IMR-90 (cell line): ENCODE measurements around the gene COPZ2. TPM values are rescaled to one million over a fixed set of nuclear protein-coding genes. Genes with fewer than 3 reads are reported as not detected.

Experiments used
- ATAC-seq: fragments of 200-7000 bp; cut with Tn5 transposase; 2 replicates; pipeline ENCODE4 v1.9.1; 2020; ENCODE audit warnings: low read depth, mild to moderate bottlenecking, moderate library complexity
- BruUV-seq: library from RNA; stranded (reverse); fragments of 400-500 nt; replicated peaks from 2 replicates; lab custom pipeline; 2021; lab: Mats Ljungman, UMichigan
- CTCF ChIA-PET: fragments of 300-600 bp; formaldehyde crosslinking; extraction: SDS; loops from one replicate; lab custom pipeline; 2021; ENCODE audit warnings: antibody characterized with exemption; lab: Yijun Ruan, JAX
- POLR2A ChIA-PET: fragments of 300-600 bp; sonication (Branson Sonifier 250); formaldehyde crosslinking; loops from one replicate; lab custom pipeline; 2022; ENCODE audit warnings: antibody characterized with exemption; ENCODE audit not compliant: unreplicated experiment; lab: Charles Lee
- DNase-seq: peaks from one replicate; pipeline ENCODE4 v3.0.0; 2013
- H2AFZ ChIP-seq: replicated peaks from 2 replicates; pipeline ENCODE3; 2013; ENCODE audit warnings: low read length, mild to moderate bottlenecking; ENCODE audit not compliant: poor library complexity
- H2AK5ac ChIP-seq: 2 replicates; pipeline ENCODE4 v1.6.1; 2013; ENCODE audit warnings: low read depth, low read length, inconsistent platforms
- H2AK9ac ChIP-seq: replicated peaks from 2 replicates; pipeline ENCODE3; 2013; ENCODE audit warnings: mild to moderate bottlenecking, low read depth, low read length, moderate library complexity; ENCODE audit not compliant: poor library complexity
- H2BK120ac ChIP-seq: 2 replicates; pipeline ENCODE4 v1.6.1; 2013; ENCODE audit warnings: low read depth, low read length, inconsistent platforms
- H2BK15ac ChIP-seq: 3 replicates; pipeline ENCODE4 v1.6.1; 2013; ENCODE audit warnings: low read depth, low read length, inconsistent platforms
- H2BK20ac ChIP-seq: 2 replicates; pipeline ENCODE4 v1.6.1; 2013; ENCODE audit warnings: low read depth, mild to moderate bottlenecking, inconsistent platforms, low read length, moderate library complexity
- H2BK5ac ChIP-seq: 2 replicates; pipeline ENCODE4 v1.6.1; 2013; ENCODE audit warnings: mild to moderate bottlenecking, low read depth, low read length, inconsistent platforms; ENCODE audit not compliant: poor library complexity, severe bottlenecking
- H3K14ac ChIP-seq: replicated peaks from 2 replicates; pipeline ENCODE4 v1.6.1; 2013; ENCODE audit warnings: low read depth, low read length, inconsistent platforms
- H3K18ac ChIP-seq: 2 replicates; pipeline ENCODE4 v1.6.1; 2013; ENCODE audit warnings: low read depth, low read length, control low read depth
- H3K23ac ChIP-seq: 2 replicates; pipeline ENCODE4 v1.6.1; 2013; ENCODE audit warnings: low read depth, low read length, inconsistent platforms
- H3K27ac ChIP-seq: 2 replicates; pipeline ENCODE4 v1.5.1; 2013; ENCODE audit warnings: mild to moderate bottlenecking, control low read depth, low read length; ENCODE audit not compliant: insufficient read depth
- H3K27me3 ChIP-seq: 2 replicates; pipeline ENCODE4 v1.6.1; 2013; ENCODE audit warnings: low read length; ENCODE audit not compliant: control insufficient read depth, insufficient read depth
- H3K36me3 ChIP-seq: 2 replicates; pipeline ENCODE4 v1.6.1; 2013; ENCODE audit warnings: low read length, mixed read lengths; ENCODE audit not compliant: control insufficient read depth, insufficient read depth
- H3K4ac ChIP-seq: 2 replicates; pipeline ENCODE4 v1.6.1; 2013; ENCODE audit warnings: low read depth, low read length, inconsistent platforms
- H3K4me1 ChIP-seq: 2 replicates; pipeline ENCODE4 v1.6.1; 2013; ENCODE audit warnings: low read length, mixed read lengths; ENCODE audit not compliant: control insufficient read depth, insufficient read depth
- H3K4me2 ChIP-seq: 2 replicates; pipeline ENCODE4 v1.6.1; 2013; ENCODE audit warnings: low read depth, mild to moderate bottlenecking, control low read depth, low read length, moderate library complexity
- H3K4me3 ChIP-seq: 2 replicates; pipeline ENCODE4 v1.5.1; 2013; ENCODE audit warnings: low read depth, mild to moderate bottlenecking, control low read depth, low read length, moderate library complexity; ENCODE audit not compliant: insufficient read depth
- H3K56ac ChIP-seq: 2 replicates; pipeline ENCODE4 v1.6.1; 2013; ENCODE audit warnings: low read length, inconsistent platforms; ENCODE audit not compliant: insufficient read depth; ENCODE audit errors: extremely low read depth
- H3K79me1 ChIP-seq, 2 experiments: 2 replicates each; pipeline ENCODE4 v1.6.1; 2013; ENCODE audit warnings: low read length in 2 of 2, inconsistent platforms in 1 of 2, low read depth in 1 of 2
- H3K9ac ChIP-seq: 2 replicates; pipeline ENCODE4 v1.6.1; 2013; ENCODE audit warnings: low read depth, low read length, control low read depth
- H3K9me1 ChIP-seq: 2 replicates; pipeline ENCODE4 v1.6.1; 2013; ENCODE audit warnings: low read length, inconsistent platforms; ENCODE audit not compliant: insufficient read depth
- H3K9me3 ChIP-seq: 2 replicates; pipeline ENCODE4 v1.6.1; 2013; ENCODE audit warnings: low read length; ENCODE audit not compliant: control insufficient read depth, insufficient read depth
- H4K20me1 ChIP-seq: 2 replicates; pipeline ENCODE4 v1.6.1; 2013; ENCODE audit warnings: low read length, inconsistent platforms; ENCODE audit not compliant: insufficient read depth
- H4K5ac ChIP-seq: 2 replicates; pipeline ENCODE4 v1.6.1; 2013; ENCODE audit warnings: mild to moderate bottlenecking, low read depth, low read length, control low read depth
- H4K8ac ChIP-seq, 2 experiments: 2 replicates each; pipeline ENCODE4 v1.6.1; 2013; ENCODE audit warnings: low read depth in 2 of 2, low read length in 2 of 2, control low read depth in 1 of 2, inconsistent platforms in 1 of 2
- H4K91ac ChIP-seq: 2 replicates; pipeline ENCODE4 v1.6.1; 2013; ENCODE audit warnings: low read depth, low read length, inconsistent platforms; ENCODE audit not compliant: insufficient read depth
- CTCF ChIP-seq: conservative IDR thresholded peaks from 2 replicates; pipeline ENCODE4 v1.5.1; 2012; ENCODE audit warnings: mild to moderate bottlenecking, low read depth, low read length, improper control_type of control experiment
- MAZ ChIP-seq: IDR thresholded peaks from 2 replicates; pipeline ENCODE4 v1.6.1; 2012; ENCODE audit warnings: low read depth, mild to moderate bottlenecking, low read length, improper control_type of control experiment, moderate library complexity, borderline replicate concordance
- MXI1 ChIP-seq: IDR thresholded peaks from 2 replicates; pipeline ENCODE4 v1.6.1; 2012; ENCODE audit warnings: low read depth, mild to moderate bottlenecking, low read length, moderate library complexity, borderline replicate concordance
- RFX5 ChIP-seq: IDR thresholded peaks from 2 replicates; pipeline ENCODE4 v1.8.0; 2012; ENCODE audit warnings: low read depth, mild to moderate bottlenecking, low read length, moderate library complexity
- WGBS, 2 experiments: methylation state at CpG; one replicate each; pipeline versions ENCODE4 v1.1.5 to v1.1.7; 2013; ENCODE audit warnings: missing lambda C conversion rate in 2 of 2; ENCODE audit not compliant: insufficient read length in 1 of 2; ENCODE audit errors: extremely low coverage in 2 of 2; 5-methylcytosine and 5-hydroxymethylcytosine counted together
- dilution Hi-C: fragments of 300-500 bp; cut with HindIII; formaldehyde crosslinking; loops from one replicate; pipeline ENCODE4 v1.14.3; 2018; ENCODE audit warnings: low sequenced_read_pairs; ENCODE audit not compliant: unreplicated experiment
- in situ Hi-C: fragments of 300-500 bp; cut with MboI; formaldehyde crosslinking; loops from 3 replicates; pipeline ENCODE4 v1.14.3; 2019; ENCODE audit warnings: low sequenced_read_pairs, inconsistent platforms, mixed read lengths
- intact Hi-C: fragments of 100-400 bp; cut with micrococcal nuclease; formaldehyde crosslinking; loops from 2 replicates; pipeline ENCODE4 v1.10.0; 2022
- polyA plus RNA-seq, 3 experiments: library from polyadenylated mRNA; depleted of rRNA; stranded (reverse); fragments of >200 nt; gene quantifications; 2 replicates each; pipeline ENCODE4 v1.2.3, GENCODE V29; 2012; ENCODE audit warnings: low replicate concordance in 1 of 3
- total RNA-seq: library from RNA; depleted of rRNA; stranded (reverse); fragments of >200 nt; gene quantifications from 2 replicates; pipeline ENCODE4 v1.2.3, GENCODE V29; 2012

The COPZ2 gene
- total and polyA plus RNA-seq, 2 of the 4 experiments (the other 2 are of a cell fraction) = 41.0 to 86.1 TPM

DNA sequence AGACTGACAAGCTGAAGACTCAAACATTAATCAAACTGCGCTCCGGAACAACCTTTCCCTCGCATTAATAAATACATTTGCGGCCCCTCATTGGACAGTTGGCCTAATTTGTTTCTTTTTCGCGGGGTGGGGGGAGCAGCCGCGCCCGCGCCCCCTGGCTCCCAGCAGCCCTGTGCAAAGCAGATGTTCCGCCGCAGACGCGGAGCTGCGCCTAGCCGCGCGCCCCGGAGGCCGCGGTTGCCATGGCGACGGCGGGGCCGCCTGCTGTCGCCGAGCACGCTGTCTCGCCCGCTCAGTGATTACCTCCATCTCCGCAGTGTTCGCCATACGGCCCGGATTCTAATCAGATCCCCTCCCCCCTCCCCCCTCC, 25.5 kb downstream of the COPZ2 start:
- ATAC-seq = peak; percentile 63
- no peak overlapping the region for H3K9ac ChIP-seq
- dilution Hi-C loops = no loop called here

More for the DNA sequence above, 25.5 kb downstream of the COPZ2 start:
- no peak for DNase-seq
- no peak overlapping the region for H2BK20ac ChIP-seq
- no peak overlapping the region for H3K56ac ChIP-seq
- intact Hi-C loops (no loop called here), in situ Hi-C loops (no loop called here)
- H3K27me3 ChIP-seq = peaks cover 13% of the 10 kb centered on the region
- H2BK5ac ChIP-seq = no peak overlapping the region
- H4K8ac ChIP-seq = no peak overlapping the region
- H2AK9ac ChIP-seq = peak overlapping the region; percentile 73
- POLR2A ChIA-PET = no interaction called here
- H2AFZ ChIP-seq = peak overlapping the region; percentile 87
- H3K18ac ChIP-seq = no peak overlapping the region
- H2BK120ac ChIP-seq = no peak overlapping the region
- H3K36me3 ChIP-seq = no peaks in the 10 kb centered on the region
- BruUV-seq = no TSS peak
- H3K27ac ChIP-seq = no peak overlapping the region
- H3K79me1 ChIP-seq = no peaks in the 10 kb centered on the region
- no peak overlapping the region for H2BK15ac ChIP-seq
- CTCF ChIA-PET = interaction anchor here (1.0 to 1.2 kb wide), 2 partner anchors 12 to 62 kb away, joined by 3 to 4 read pairs; no protein-coding TSS in a partner anchor
- H4K5ac ChIP-seq = no peak overlapping the region
- no peak for TF ChIP-seq RFX5
- TF ChIP-seq CTCF = no peak
- TF ChIP-seq MAZ = no peak
- peak; percentile 81; the same call in 1 of the 2 replicates for TF ChIP-seq MXI1
- no peak overlapping the region for H4K91ac ChIP-seq
- peak overlapping the region; percentile 61 for H3K4me2 ChIP-seq
- H3K4me1 ChIP-seq = no peaks in the 10 kb centered on the region; the same call in 1 of the 2 replicates
- H3K9me3 ChIP-seq = no peaks in the 10 kb centered on the region
- no peak overlapping the region for H3K23ac ChIP-seq
- WGBS, 2 experiments = 0% methylated on average over 4 of the region's 34 CpGs; no CpG with 5 or more reads in 1 of the 2 experiments
- peak overlapping the region; percentile 29 for H3K4me3 ChIP-seq
- H4K20me1 ChIP-seq = no peaks in the 10 kb centered on the region
- H3K4ac ChIP-seq = no peak overlapping the region
- H2AK5ac ChIP-seq = no peak overlapping the region
- peak overlapping the region; percentile 39 for H3K14ac ChIP-seq
- no peaks in the 10 kb centered on the region; the same call in 1 of the 2 replicates for H3K9me1 ChIP-seq
